ENCODE measurements around the gene CLMP. TPM values are rescaled to one million over a fixed set of nuclear protein-coding genes. Genes with fewer than 3 reads are reported as not detected.

Gene CLMP
- total RNA-seq, 1 donor from 2014 or later: 24.2 TPM

GRCh38 chr11:123056835-123057491, 138.1 kb downstream of the CLMP start:
- no peak for DNase-seq
- Mint-ChIP-seq H3K27ac (ENCODE audit: unreplicated experiment) (no peak overlapping the region), H3K36me3 (ENCODE audit: unreplicated experiment) (peaks cover 6% of the 10 kb centered on the region), H3K4me3 (ENCODE audit: unreplicated experiment) (no peak overlapping the region), H3K27me3 (ENCODE audit: unreplicated experiment) (peaks cover 5% of the 10 kb centered on the region), H3K9me3 (ENCODE audit: unreplicated experiment) (peaks cover 2% of the 10 kb centered on the region), H3K4me1 (ENCODE audit: low read depth, unreplicated experiment) (peaks cover 21% of the 10 kb centered on the region)
- TF ChIP-seq CTCF (IDR thresholded peaks at IDR 0.05; ENCODE audit: partially characterized antibody, unreplicated experiment): no peak

GRCh38 chr11:123055191-123055901, 139.7 kb downstream of the CLMP start:
- H3K27ac Mint-ChIP-seq (ENCODE audit: unreplicated experiment): no peak overlapping the region
- H3K36me3 Mint-ChIP-seq (ENCODE audit: unreplicated experiment): peaks cover 6% of the 10 kb centered on the region
- H3K9me3 Mint-ChIP-seq (ENCODE audit: unreplicated experiment): peaks cover 4% of the 10 kb centered on the region
- no peak for TF ChIP-seq CTCF (IDR thresholded peaks at IDR 0.05; ENCODE audit: partially characterized antibody, unreplicated experiment)
- H3K27me3 Mint-ChIP-seq (ENCODE audit: unreplicated experiment): peaks cover 2% of the 10 kb centered on the region
- H3K4me1 Mint-ChIP-seq (ENCODE audit: low read depth, unreplicated experiment): peaks cover 17% of the 10 kb centered on the region
- no peak for DNase-seq
- H3K4me3 Mint-ChIP-seq (ENCODE audit: unreplicated experiment): no peak overlapping the region

- H3K4me1 Mint-ChIP-seq (ENCODE audit: low read depth, unreplicated experiment): peaks cover 10% of the 10 kb centered on the region
- peaks cover under 1% of the 10 kb centered on the region for H3K36me3 Mint-ChIP-seq (ENCODE audit: unreplicated experiment)
- TF ChIP-seq CTCF (IDR thresholded peaks at IDR 0.05; ENCODE audit: partially characterized antibody, unreplicated experiment): peak; percentile 82
- DNase-seq: no peak
- no peak overlapping the region for H3K4me3 Mint-ChIP-seq (ENCODE audit: unreplicated experiment)
- H3K9me3 Mint-ChIP-seq (ENCODE audit: unreplicated experiment): peaks cover 4% of the 10 kb centered on the region
- H3K27ac Mint-ChIP-seq (ENCODE audit: unreplicated experiment): no peak overlapping the region
- H3K27me3 Mint-ChIP-seq (ENCODE audit: unreplicated experiment): peaks cover under 1% of the 10 kb centered on the region
These were observed 140.6 kb downstream of the CLMP start for GRCh38 chr11:123054301-123055065.

GRCh38 chr11:123052901-123053721, 141.9 kb downstream of the CLMP start:
- Mint-ChIP-seq H3K4me3 (ENCODE audit: unreplicated experiment) (no peak overlapping the region), H3K36me3 (ENCODE audit: unreplicated experiment) (no peaks in the 10 kb centered on the region), H3K4me1 (ENCODE audit: low read depth, unreplicated experiment) (no peaks in the 10 kb centered on the region), H3K9me3 (ENCODE audit: unreplicated experiment) (peaks cover 2% of the 10 kb centered on the region), H3K27me3 (ENCODE audit: unreplicated experiment) (no peaks in the 10 kb centered on the region), H3K27ac (ENCODE audit: unreplicated experiment) (no peak overlapping the region)
- no peak for DNase-seq
- no peak for TF ChIP-seq CTCF (IDR thresholded peaks at IDR 0.05; ENCODE audit: partially characterized antibody, unreplicated experiment)

Measured in glutamatergic neuron (in vitro differentiated cells).